ENCODE measurements around the gene SUV39H1.
"Not testable (repeated sequence)": the region's sequence is repeated elsewhere in the genome, so short reads cannot be mapped to it uniquely, and the experiment has no call there.

The SUV39H1 gene

GRCh38 chrX:48676106-48676892 lies 20.2 kb upstream of the SUV39H1 start:
- H3K4me3 ChIP-seq (ENCODE audit: low read length), result peak overlapping the region; percentile 74
- no peaks in the 10 kb centered on the region for H3K4me1 ChIP-seq (ENCODE audit: control insufficient read depth, insufficient read depth, low read length)
- no peaks in the 10 kb centered on the region for H3K27me3 ChIP-seq (ENCODE audit: control insufficient read depth, insufficient read depth, low read length)
- H3K9me3 ChIP-seq (ENCODE audit: control insufficient read depth, low read length), result no peaks in the 10 kb centered on the region
- H3K36me3 ChIP-seq (ENCODE audit: control insufficient read depth, insufficient read depth, low read length), result no peaks in the 10 kb centered on the region
- H3K9ac ChIP-seq (ENCODE audit: low read length), result peak overlapping the region; percentile 86

GRCh38 chrX:48676893-48677270 lies 19.7 kb upstream of the SUV39H1 start:
- no peaks in the 10 kb centered on the region for H3K36me3 ChIP-seq (ENCODE audit: control insufficient read depth, insufficient read depth, low read length)
- peak overlapping the region; percentile 86 for H3K9ac ChIP-seq (ENCODE audit: low read length)
- peak overlapping the region; percentile 74 for H3K4me3 ChIP-seq (ENCODE audit: low read length)
- no peaks in the 10 kb centered on the region for H3K27me3 ChIP-seq (ENCODE audit: control insufficient read depth, insufficient read depth, low read length)
- no peaks in the 10 kb centered on the region for H3K4me1 ChIP-seq (ENCODE audit: control insufficient read depth, insufficient read depth, low read length)
- no peaks in the 10 kb centered on the region for H3K9me3 ChIP-seq (ENCODE audit: control insufficient read depth, low read length)

- peak overlapping the region; percentile 86 for H3K9ac ChIP-seq (ENCODE audit: low read length)
These were observed 19.0 kb upstream of the SUV39H1 start for GRCh38 chrX:48677516-48677915.

DNA sequence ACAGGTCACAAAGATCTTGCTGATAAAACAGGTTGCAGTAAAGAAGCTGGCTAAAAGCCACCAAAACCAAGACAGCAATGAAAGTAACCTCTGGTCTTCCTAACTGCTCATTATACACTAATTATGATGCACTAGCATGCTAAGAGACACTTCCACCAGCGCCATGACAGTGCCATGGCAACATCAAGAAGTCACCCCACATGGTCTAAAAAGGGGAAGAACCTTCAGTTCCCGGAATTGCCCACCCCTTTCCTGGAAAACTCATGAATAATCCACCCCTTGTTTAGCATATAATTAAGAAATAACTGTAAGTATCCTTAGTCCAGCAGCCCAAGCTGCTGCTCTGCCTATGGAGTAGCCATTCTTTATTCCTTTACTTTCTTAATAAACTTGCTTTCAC lies 16.1 kb upstream of the SUV39H1 start:
- H3K4me3 ChIP-seq (ENCODE audit: low read length); H3K4me1 ChIP-seq (ENCODE audit: control insufficient read depth, insufficient read depth, low read length); H3K9ac ChIP-seq (ENCODE audit: low read length); H3K36me3 ChIP-seq (ENCODE audit: control insufficient read depth, insufficient read depth, low read length); H3K27me3 ChIP-seq (ENCODE audit: control insufficient read depth, insufficient read depth, low read length); H3K9me3 ChIP-seq (ENCODE audit: control insufficient read depth, low read length): not testable (repeated sequence)

More at GRCh38 chrX:48677516-48677915, 19.0 kb upstream of the SUV39H1 start:
- Histone ChIP-seq H3K9me3 (ENCODE audit: control insufficient read depth, low read length) (no peaks in the 10 kb centered on the region), H3K36me3 (ENCODE audit: control insufficient read depth, insufficient read depth, low read length) (no peaks in the 10 kb centered on the region), H3K27me3 (ENCODE audit: control insufficient read depth, insufficient read depth, low read length) (no peaks in the 10 kb centered on the region), H3K4me3 (ENCODE audit: low read length) (no peak overlapping the region), H3K4me1 (ENCODE audit: control insufficient read depth, insufficient read depth, low read length) (no peaks in the 10 kb centered on the region)

GRCh38 chrX:48680925-48681324 lies 15.6 kb upstream of the SUV39H1 start:
- H3K4me3 ChIP-seq (ENCODE audit: low read length); H3K9me3 ChIP-seq (ENCODE audit: control insufficient read depth, low read length); H3K36me3 ChIP-seq (ENCODE audit: control insufficient read depth, insufficient read depth, low read length); H3K4me1 ChIP-seq (ENCODE audit: control insufficient read depth, insufficient read depth, low read length); H3K9ac ChIP-seq (ENCODE audit: low read length); H3K27me3 ChIP-seq (ENCODE audit: control insufficient read depth, insufficient read depth, low read length): not testable (repeated sequence)

- H3K9ac ChIP-seq (ENCODE audit: low read length), result no peak overlapping the region
- no peak overlapping the region for H3K4me3 ChIP-seq (ENCODE audit: low read length)
- no peaks in the 10 kb centered on the region for H3K27me3 ChIP-seq (ENCODE audit: control insufficient read depth, insufficient read depth, low read length)
- no peaks in the 10 kb centered on the region for H3K36me3 ChIP-seq (ENCODE audit: control insufficient read depth, insufficient read depth, low read length)
- no peaks in the 10 kb centered on the region for H3K9me3 ChIP-seq (ENCODE audit: control insufficient read depth, low read length)
- H3K4me1 ChIP-seq (ENCODE audit: control insufficient read depth, insufficient read depth, low read length), result no peaks in the 10 kb centered on the region
These were observed 14.9 kb upstream of the SUV39H1 start for GRCh38 chrX:48681539-48682183.

- not testable (repeated sequence) for H3K4me3 ChIP-seq (ENCODE audit: low read length); H3K9me3 ChIP-seq (ENCODE audit: control insufficient read depth, low read length); H3K9ac ChIP-seq (ENCODE audit: low read length); H3K27me3 ChIP-seq (ENCODE audit: control insufficient read depth, insufficient read depth, low read length); H3K36me3 ChIP-seq (ENCODE audit: control insufficient read depth, insufficient read depth, low read length); H3K4me1 ChIP-seq (ENCODE audit: control insufficient read depth, insufficient read depth, low read length)
These were observed 13.7 kb upstream of the SUV39H1 start for GRCh38 chrX:48682795-48683194.

DNA sequence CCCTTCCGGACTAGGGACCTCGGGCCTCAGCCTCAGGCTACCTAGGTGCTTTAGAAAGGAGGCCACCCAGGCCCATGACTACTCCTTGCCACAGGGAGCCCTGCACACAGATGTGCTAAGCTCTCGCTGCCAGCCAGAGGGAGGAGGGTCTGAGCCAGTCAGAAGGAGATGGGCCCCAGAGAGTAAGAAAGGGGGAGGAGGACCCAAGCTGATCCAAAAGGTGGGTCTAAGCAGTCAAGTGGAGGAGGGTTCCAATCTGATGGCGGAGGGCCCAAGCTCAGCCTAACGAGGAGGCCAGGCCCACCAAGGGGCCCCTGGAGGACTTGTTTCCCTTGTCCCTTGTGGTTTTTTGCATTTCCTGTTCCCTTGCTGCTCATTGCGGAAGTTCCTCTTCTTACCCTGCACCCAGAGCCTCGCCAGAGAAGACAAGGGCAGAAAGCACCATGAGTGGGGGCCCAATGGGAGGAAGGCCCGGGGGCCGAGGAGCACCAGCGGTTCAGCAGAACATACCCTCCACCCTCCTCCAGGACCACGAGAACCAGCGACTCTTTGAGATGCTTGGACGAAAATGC lies 13.0 kb upstream of the SUV39H1 start, which contains the start of gene WAS:
TSS of gene WAS (plus strand) at position 389 of the 572 bp plus-strand sequence. CDS start at position 444, 55 bp downstream.
- Histone ChIP-seq H3K4me3 (ENCODE audit: low read length) (no peak within 1 kb of the TSS), H3K27me3 (ENCODE audit: control insufficient read depth, insufficient read depth, low read length) (no peaks in the 10 kb centered on the region), H3K4me1 (ENCODE audit: control insufficient read depth, insufficient read depth, low read length) (no peaks in the 10 kb centered on the region), H3K9ac (ENCODE audit: low read length) (no peak within 1 kb of the TSS), H3K9me3 (ENCODE audit: control insufficient read depth, low read length) (no peaks in the 10 kb centered on the region), H3K36me3 (ENCODE audit: control insufficient read depth, insufficient read depth, low read length) (no peaks in the 10 kb centered on the region)

GRCh38 chrX:48684134-48684533 lies 12.4 kb upstream of the SUV39H1 start:
- Histone ChIP-seq H3K4me1 (ENCODE audit: control insufficient read depth, insufficient read depth, low read length) (no peaks in the 10 kb centered on the region), H3K9me3 (ENCODE audit: control insufficient read depth, low read length) (no peaks in the 10 kb centered on the region), H3K4me3 (ENCODE audit: low read length) (no peak overlapping the region), H3K36me3 (ENCODE audit: control insufficient read depth, insufficient read depth, low read length) (no peaks in the 10 kb centered on the region), H3K9ac (ENCODE audit: low read length) (no peak overlapping the region), H3K27me3 (ENCODE audit: control insufficient read depth, insufficient read depth, low read length) (no peaks in the 10 kb centered on the region)

GRCh38 chrX:48685416-48685815 lies 11.1 kb upstream of the SUV39H1 start:
- no peaks in the 10 kb centered on the region for H3K36me3 ChIP-seq (ENCODE audit: control insufficient read depth, insufficient read depth, low read length)
- no peaks in the 10 kb centered on the region for H3K27me3 ChIP-seq (ENCODE audit: control insufficient read depth, insufficient read depth, low read length)
- H3K4me1 ChIP-seq (ENCODE audit: control insufficient read depth, insufficient read depth, low read length), result no peaks in the 10 kb centered on the region
- no peak overlapping the region for H3K4me3 ChIP-seq (ENCODE audit: low read length)
- no peaks in the 10 kb centered on the region for H3K9me3 ChIP-seq (ENCODE audit: control insufficient read depth, low read length)
- no peak overlapping the region for H3K9ac ChIP-seq (ENCODE audit: low read length)

GRCh38 chrX:48688531-48689150 lies 7.9 kb upstream of the SUV39H1 start:
- H3K9ac ChIP-seq (ENCODE audit: low read length), result no peak overlapping the region
- no peaks in the 10 kb centered on the region for H3K9me3 ChIP-seq (ENCODE audit: control insufficient read depth, low read length)
- H3K4me3 ChIP-seq (ENCODE audit: low read length), result no peak overlapping the region
- no peaks in the 10 kb centered on the region for H3K36me3 ChIP-seq (ENCODE audit: control insufficient read depth, insufficient read depth, low read length)
- no peaks in the 10 kb centered on the region for H3K4me1 ChIP-seq (ENCODE audit: control insufficient read depth, insufficient read depth, low read length)
- no peaks in the 10 kb centered on the region for H3K27me3 ChIP-seq (ENCODE audit: control insufficient read depth, insufficient read depth, low read length)

Data from mucosa of stomach (tissue), 1 donor.